ENCODE results near the gene FMNL3.
"Not testable (repeated sequence)": the region's sequence is repeated elsewhere in the genome, so short reads cannot be mapped to it uniquely, and the experiment has no call there.

Gene FMNL3

DNA sequence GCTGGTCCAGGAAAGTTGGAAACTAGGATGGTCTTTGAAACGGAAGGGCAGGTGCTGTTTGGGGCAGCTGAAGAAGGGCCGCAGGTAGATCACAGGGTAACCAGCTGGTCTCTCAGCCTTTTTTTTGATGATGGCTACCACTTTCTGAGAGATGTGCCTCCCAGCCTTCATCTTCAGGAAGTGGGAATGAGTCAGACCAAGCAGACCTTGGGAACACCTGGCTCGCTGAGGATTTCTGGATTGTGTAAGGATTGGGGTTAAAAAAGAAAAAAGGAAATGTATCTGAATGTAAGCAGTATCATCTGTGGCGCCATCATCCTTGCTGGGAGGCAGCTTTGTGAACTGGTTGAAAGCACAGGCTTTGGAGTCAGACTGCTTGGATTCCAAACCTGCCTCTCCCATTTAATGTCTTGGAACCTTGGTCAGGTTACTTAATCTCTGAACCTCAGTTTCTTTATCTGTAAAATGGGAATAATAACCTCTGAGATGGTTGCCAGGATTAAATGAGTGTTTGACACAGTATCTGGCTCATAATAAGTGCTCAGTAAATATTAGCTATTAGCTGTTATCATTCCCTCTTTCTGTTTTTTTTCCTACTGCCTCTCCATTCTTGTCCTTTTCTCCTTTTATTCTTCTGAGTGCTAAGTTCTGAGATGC, 82.2 kb downstream of the FMNL3 start:
- in situ Hi-C loops (cut with HindIII; ENCODE audit: low pct_unique_long_range_greater_than_20kb, low sequenced_read_pairs) = no loop called here
- no peak for TF ChIP-seq JUND (IDR thresholded peaks at IDR 0.05; ENCODE audit: low read depth)
- no peak for DNase-seq (ENCODE audit: low read depth in 1 of 2, low spot score in 1 of 2)

DNA sequence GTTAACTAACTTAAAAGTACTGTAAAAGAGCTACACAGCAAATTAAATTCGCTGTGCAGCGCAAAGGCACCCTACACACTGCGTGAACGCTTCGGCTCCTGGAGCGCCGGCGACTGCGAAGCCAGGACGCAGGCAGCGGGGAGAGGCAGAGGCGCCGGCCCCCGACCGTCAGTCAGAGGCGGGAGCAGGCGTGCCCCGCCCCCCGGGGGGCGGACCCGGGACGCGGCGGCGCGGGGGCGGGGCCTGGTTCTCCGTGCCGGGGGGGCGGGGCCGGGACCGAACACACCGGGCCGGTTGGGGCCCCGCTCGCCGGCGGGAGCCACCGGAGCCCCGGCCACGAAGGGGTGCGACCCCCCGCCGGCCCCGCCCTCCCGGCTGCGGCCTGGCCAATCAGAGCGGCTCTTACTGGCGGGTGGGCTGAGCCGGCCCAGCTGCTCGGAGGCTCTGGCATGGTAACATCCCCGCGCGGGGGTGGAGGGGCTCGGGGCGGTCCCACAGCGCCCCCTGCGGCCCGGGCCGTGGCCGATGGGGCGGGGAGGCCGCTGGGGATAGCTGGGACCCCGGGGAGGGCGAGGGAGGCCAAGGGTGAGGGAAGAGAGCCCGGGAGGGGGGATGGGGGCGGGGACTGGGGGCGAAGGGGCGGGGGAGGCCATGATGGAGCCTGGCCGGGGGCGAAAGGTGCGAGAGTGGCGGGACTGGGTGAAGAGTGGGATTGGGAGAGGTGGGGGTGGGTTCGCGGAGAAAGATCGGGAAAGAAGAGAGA, 83.9 kb downstream of the FMNL3 start, which contains the start of gene PRPF40B:
TSS of gene PRPF40B (plus strand) at position 420 of the 763 bp plus-strand sequence. CDS start at position 450, 30 bp downstream.
- in situ Hi-C loops (cut with HindIII; ENCODE audit: low pct_unique_long_range_greater_than_20kb, low sequenced_read_pairs) = no loop called here
- DNase-seq (ENCODE audit: low read depth in 1 of 2, low spot score in 1 of 2) = peak; percentile 93 to 97
- TF ChIP-seq JUND (IDR thresholded peaks at IDR 0.05; ENCODE audit: low read depth) = no peak

DNA sequence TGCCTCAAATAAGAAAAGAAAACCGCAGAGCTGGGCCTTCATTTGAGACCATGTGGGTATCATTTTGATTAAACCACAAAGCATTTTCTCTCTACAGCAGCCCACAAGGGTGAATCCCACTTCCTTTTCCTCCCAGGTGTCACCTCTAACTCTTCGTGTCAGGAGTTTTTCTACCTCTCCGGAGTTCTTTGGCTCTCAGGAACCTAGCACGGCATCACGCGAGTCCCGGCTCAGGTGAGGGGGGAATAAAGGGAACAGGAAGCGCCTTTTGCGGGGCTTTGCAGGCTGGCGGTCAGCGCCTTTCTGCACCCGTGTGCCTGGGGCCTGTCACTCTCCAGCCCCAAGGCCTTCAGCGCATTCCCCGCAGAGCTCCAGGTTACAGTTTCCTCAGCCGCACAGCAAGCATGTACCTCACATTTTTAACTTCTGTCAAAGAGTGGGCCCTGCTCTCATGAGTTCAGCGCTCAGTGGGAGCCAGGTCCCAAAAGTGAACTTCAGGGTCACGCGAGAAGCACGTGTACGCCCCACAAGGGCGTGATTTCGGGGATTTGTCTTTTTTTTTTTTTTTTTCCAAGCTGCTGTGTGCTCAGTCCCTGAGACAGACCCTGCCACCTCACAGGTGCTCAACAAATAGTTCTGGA, 84.6 kb downstream of the FMNL3 start:
- peak in 1 of 2 experiments; percentile 59 for DNase-seq (ENCODE audit: low read depth in 1 of 2, low spot score in 1 of 2)
- in situ Hi-C loops (cut with HindIII; ENCODE audit: low pct_unique_long_range_greater_than_20kb, low sequenced_read_pairs) = no loop called here
- no peak for TF ChIP-seq JUND (IDR thresholded peaks at IDR 0.05; ENCODE audit: low read depth)

DNA sequence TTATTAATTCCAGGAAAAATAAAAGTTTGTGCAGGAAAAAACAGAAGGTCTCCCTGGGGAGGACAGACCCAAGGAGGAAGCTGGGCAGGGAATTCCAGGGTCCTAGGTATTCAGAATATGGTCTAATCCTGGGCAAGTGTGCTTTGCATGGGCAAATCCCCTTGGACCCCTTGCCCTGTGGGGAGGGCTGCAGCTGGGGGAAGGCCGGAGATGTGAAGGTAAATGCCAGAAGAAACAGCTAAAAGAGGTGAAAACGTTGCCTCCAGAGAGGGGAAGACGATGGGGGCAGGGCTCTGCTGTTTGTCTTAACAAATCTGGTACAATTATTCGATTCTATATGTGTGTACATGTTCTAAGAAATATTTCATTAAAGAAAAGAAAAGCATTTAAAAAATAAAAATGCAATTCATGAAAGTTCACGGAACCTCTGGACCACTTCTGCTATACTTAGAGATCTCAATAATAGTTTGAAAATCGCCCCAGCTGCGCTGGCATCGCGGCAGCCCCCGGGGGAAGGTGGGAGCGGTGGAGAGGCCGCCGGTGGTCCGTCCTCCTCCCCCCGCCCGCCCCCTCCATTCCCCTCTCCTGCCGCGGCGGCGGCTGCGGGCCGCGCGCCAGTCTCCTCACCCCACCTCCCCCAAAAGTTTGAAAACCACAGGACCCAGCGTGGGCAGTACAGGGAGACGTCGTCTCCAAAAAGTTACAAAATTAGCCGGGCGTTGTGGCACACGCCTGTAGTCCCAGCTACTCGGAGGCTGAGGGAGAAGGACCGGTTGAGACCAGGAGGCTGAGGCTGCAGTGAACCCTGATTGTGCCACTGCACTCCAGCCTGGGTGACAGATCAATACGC, 85.3 kb downstream of the FMNL3 start:
- in situ Hi-C loops (cut with HindIII; ENCODE audit: low pct_unique_long_range_greater_than_20kb, low sequenced_read_pairs) = no loop called here
- DNase-seq (ENCODE audit: low read depth in 1 of 2, low spot score in 1 of 2) = no peak
- TF ChIP-seq JUND (IDR thresholded peaks at IDR 0.05; ENCODE audit: low read depth) = no peak

DNA sequence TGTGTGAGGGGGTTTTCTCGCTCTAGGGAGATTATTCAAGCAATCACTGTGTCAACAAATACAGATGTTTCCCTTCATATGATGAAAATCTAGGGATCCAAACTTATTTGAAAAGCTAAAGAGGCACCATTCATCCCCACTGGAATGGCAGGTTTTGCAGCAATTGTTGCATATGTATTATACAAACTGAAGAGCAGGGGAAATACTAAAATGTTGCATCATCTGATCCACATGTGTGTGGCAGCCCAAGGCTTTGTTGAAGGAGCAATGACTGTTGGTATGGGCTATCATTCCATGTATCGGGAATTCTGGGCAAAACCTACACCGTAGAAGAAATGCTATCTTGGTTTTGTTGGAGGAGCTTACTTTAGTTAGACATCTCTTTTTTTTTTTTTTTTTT, 87.9 kb downstream of the FMNL3 start:
- TF ChIP-seq JUND (IDR thresholded peaks at IDR 0.05; ENCODE audit: low read depth) = no peak
- in situ Hi-C loops (cut with HindIII; ENCODE audit: low pct_unique_long_range_greater_than_20kb, low sequenced_read_pairs) = no loop called here
- DNase-seq (ENCODE audit: low read depth in 1 of 2, low spot score in 1 of 2) = peak in 1 of 2 experiments; percentile 75

DNA sequence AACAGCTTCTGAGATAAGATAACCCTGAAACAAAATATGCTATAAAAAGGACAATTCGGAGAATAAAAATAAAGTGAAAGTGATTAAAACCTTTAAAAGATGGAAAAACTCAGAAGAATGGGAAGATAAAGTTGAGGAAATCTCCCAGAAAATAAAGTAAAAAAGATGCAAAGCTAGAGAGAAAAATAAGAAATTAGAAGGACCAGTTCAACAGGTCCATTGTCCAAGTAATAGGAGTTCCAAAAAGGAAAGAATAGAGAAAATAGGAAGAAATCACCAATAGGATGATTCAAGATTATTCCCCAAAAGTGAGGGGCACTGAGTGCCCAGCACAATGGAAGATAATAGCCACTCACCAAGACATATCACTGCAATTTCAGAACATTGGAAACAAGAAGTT, 88.6 kb downstream of the FMNL3 start:
- in situ Hi-C loops (cut with HindIII; ENCODE audit: low pct_unique_long_range_greater_than_20kb, low sequenced_read_pairs) = no loop called here
- no peak for TF ChIP-seq JUND (IDR thresholded peaks at IDR 0.05; ENCODE audit: low read depth)
- DNase-seq (ENCODE audit: low read depth in 1 of 2, low spot score in 1 of 2) = no peak

DNA sequence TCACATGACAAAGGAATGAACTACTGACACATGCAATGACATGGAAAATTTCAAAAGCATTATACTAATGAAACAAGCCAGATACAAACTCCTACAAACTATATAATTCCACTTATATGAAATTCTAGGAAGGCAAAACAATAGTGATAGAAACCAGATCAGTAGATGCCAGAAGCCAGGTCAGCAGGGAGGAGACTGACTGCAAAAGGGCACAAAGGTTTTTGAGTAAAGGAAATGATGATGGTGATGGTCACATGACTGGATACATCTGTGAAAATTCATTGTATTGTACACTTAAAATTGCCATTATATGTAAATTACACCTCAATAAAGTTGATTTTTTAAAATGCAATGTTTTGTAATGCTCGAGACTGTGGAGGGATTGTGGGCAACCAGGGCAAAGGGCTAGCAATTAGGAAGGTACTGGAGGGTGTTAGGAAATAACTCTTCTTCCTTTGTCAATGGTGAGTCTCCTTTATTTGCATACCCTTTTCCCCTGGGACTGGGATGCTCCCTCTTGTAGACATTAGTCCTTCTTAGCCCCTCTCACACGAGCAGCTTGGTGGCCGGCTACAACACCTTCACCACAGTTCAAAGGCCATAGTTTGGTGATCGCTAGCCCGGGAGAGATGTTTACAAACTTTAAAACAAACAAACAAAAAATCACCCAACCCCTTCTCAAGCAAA, 90.5 kb downstream of the FMNL3 start:
- TF ChIP-seq JUND (IDR thresholded peaks at IDR 0.05; ENCODE audit: low read depth) = no peak
- in situ Hi-C loops (cut with HindIII; ENCODE audit: low pct_unique_long_range_greater_than_20kb, low sequenced_read_pairs) = no loop called here
- no peak for DNase-seq (ENCODE audit: low read depth in 1 of 2, low spot score in 1 of 2)

DNA sequence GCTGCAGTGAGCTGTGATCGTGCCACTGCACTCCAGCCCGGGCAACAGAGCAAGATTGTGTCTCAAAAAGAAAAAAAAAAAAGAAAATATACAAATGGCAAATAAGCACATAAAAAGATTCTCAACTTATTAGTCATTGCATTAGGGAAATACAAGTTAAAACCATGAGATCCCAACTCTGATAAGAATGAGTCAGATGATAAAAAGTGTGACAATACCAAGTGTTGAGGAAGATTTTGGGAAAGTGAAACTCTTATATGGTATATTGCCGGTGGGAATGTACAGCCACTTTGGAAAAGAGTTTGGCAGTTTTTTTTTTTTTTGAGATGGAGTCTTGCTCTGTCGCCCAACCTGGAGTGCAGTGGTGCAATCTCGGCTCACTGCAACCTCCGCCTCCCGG, 91.5 kb downstream of the FMNL3 start:
- in situ Hi-C loops (cut with HindIII; ENCODE audit: low pct_unique_long_range_greater_than_20kb, low sequenced_read_pairs) = no loop called here
- no peak for TF ChIP-seq JUND (IDR thresholded peaks at IDR 0.05; ENCODE audit: low read depth)
- DNase-seq (ENCODE audit: low read depth in 1 of 2, low spot score in 1 of 2) = no peak

DNA sequence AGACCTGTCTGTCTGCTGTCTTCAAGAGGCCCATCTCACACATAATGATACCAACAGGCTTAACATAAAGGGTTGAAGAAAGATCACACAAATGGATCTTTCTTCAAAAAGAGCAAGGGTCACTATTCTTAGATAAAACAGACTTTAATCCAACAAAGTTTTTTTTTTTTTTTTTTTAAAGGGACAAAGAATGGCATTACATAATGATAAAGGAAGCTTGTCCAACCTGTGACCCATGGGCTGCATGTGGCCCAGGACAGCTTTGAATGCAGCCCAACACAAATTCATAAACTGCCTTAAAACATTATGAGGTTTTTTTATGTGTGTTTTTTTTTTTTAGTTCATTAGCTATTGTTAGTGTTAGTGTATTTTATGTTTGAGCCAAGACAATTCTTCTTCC, 95.0 kb downstream of the FMNL3 start:
- in situ Hi-C loops (cut with HindIII; ENCODE audit: low pct_unique_long_range_greater_than_20kb, low sequenced_read_pairs) = no loop called here
- no peak for DNase-seq (ENCODE audit: low read depth in 1 of 2, low spot score in 1 of 2)
- TF ChIP-seq JUND (IDR thresholded peaks at IDR 0.05; ENCODE audit: low read depth) = no peak

DNA sequence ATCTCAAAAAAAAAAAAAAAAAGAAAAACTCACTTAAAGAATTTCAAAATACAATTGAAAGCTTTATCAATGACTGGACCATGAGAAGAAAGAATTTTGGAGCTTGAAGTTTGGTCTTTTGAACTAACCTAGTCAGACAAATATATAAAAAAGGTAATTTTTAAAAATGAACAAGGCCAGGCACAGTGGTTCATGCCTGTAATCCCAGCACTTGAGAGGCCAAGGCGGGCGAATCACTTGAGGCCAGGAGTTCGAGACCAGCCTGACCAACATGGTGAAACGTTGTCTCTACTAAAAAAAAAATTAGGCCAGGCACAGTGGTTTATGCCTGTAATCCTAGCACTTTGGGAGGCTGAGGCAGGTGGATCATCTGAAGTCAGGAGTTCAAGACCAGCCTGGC, 96.4 kb downstream of the FMNL3 start:
- DNase-seq (ENCODE audit: low read depth in 1 of 2, low spot score in 1 of 2); in situ Hi-C loops (cut with HindIII; ENCODE audit: low pct_unique_long_range_greater_than_20kb, low sequenced_read_pairs): not testable (repeated sequence)

DNA sequence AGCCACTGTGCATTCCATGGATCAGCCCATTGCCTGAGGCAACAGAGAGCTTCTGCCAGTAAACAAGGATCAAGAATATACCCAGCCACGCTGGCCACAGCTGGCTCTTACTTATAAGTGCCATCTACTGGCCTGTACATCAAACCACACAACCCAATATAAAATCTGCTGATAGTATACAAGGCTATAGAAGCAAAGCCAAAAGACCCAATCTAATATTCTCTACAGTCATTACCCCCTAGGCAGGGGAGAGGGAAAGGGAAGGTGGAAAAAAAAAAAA, 97.4 kb downstream of the FMNL3 start:
- peak in 1 of 2 experiments; percentile 87 for DNase-seq (ENCODE audit: low read depth in 1 of 2, low spot score in 1 of 2)
- TF ChIP-seq JUND (IDR thresholded peaks at IDR 0.05; ENCODE audit: low read depth) = no peak
- in situ Hi-C loops (cut with HindIII; ENCODE audit: low pct_unique_long_range_greater_than_20kb, low sequenced_read_pairs) = no loop called here

Measured in T47D (cell line).